Prostate gland (tissue), 2 donors: ENCODE measurements around the gene MGRN1. TPM values are rescaled to one million over a fixed set of nuclear protein-coding genes. Genes with fewer than 3 reads are reported as not detected.

Experiments
- DNase-seq: peaks from one replicate; pipeline ENCODE4 v3.0.0-alpha.2; 2019; ENCODE audit warnings: low spot score
- H3K27ac ChIP-seq, 2 donors: fragments of 200-600 bp; sonication (generic); 2 replicates each; pipeline ENCODE4 v1.5.1; 2017 to 2019
- H3K27me3 ChIP-seq: fragments of 200-600 bp; sonication (generic); replicated peaks from 2 replicates; pipeline ENCODE4 v1.5.1; 2019; ENCODE audit not compliant: insufficient read depth
- H3K36me3 ChIP-seq, 2 donors: fragments of 200-600 bp; sonication (generic); 1 replicate in 1 of 2; 2 replicates in 1 of 2; pipeline versions ENCODE4 v1.5.1 to v1.8.1; 2017 to 2019
- H3K4me1 ChIP-seq: fragments of 200-600 bp; sonication (generic); replicated peaks from 2 replicates; pipeline ENCODE4 v1.5.1; 2019
- H3K4me3 ChIP-seq, 2 donors: fragments of 200-600 bp; sonication (generic); 2 replicates each; pipeline ENCODE4 v1.5.1; 2017 to 2019
- H3K9me3 ChIP-seq: fragments of 200-600 bp; sonication (generic); 2 replicates; pipeline ENCODE4 v1.5.1; 2017
- CTCF ChIP-seq, 4 experiments: fragments of 200-600 bp in 2 of 4; fragments of 450-650 bp in 2 of 4; sonication (generic) in 2 of 4; IDR thresholded peaks; 1 replicate in 3 of 4; 2 replicates in 1 of 4; pipeline ENCODE4 v1.5.1; 2016 to 2019; ENCODE audit warnings: antibody characterized with exemption in 4 of 4, mild to moderate bottlenecking in 2 of 4, moderate library complexity in 2 of 4
- POLR2A ChIP-seq: fragments of 450-650 bp; IDR thresholded peaks from one replicate; pipeline ENCODE4 v1.6.1; 2016; ENCODE audit warnings: antibody characterized with exemption, mild to moderate bottlenecking
- POLR2AphosphoS5 ChIP-seq: sonication (generic); formaldehyde crosslinking; IDR thresholded peaks from one replicate; pipeline ENCODE4 v1.6.1; 2017; ENCODE audit warnings: antibody characterized with exemption
- WGBS: methylation state at CpG from one replicate; pipeline ENCODE4 v1.1.5; 2018; 5-methylcytosine and 5-hydroxymethylcytosine counted together
- intact Hi-C: fragments of 100-400 bp; cut with DNase I; formaldehyde crosslinking; loops from one replicate; pipeline ENCODE4 v1.14.2; 2022
- total RNA-seq, 2 donors: library from RNA; depleted of rRNA; stranded (reverse); fragments of >200 nt; gene quantifications; one replicate each; pipeline ENCODE4 v1.1.0, GENCODE V29; 2016

Gene MGRN1
- total RNA-seq, 2 donors from 2014 or later: 59.6 to 101 TPM

- Histone ChIP-seq H3K36me3 (no peaks in the 10 kb centered on the region), H3K27me3 (no peaks in the 10 kb centered on the region), H3K9me3 (no peaks in the 10 kb centered on the region), H3K4me1 (peaks cover 18% of the 10 kb centered on the region), H3K4me3 (peak overlapping the region; percentile 26 to 39), H3K27ac (peak overlapping the region; percentile 91 to 96)
- intact Hi-C loops: no loop called here
- DNase-seq: peak; percentile 88
- TF ChIP-seq CTCF (IDR thresholded peaks at IDR 0.05) (peak in 1 of 4 experiments; percentile 4), POLR2AphosphoS5 (peak; percentile 82), POLR2A (no peak)
- WGBS: 13% methylated on average over 47 of the region's 47 CpGs
Observed at GRCh38 chr16:4679850-4680636, 55.4 kb downstream of the MGRN1 start.

GRCh38 chr16:4680673-4681470 lies 56.2 kb downstream of the MGRN1 start:
- TF ChIP-seq CTCF (IDR thresholded peaks at IDR 0.05): no peak
- TF ChIP-seq POLR2AphosphoS5: no peak
- TF ChIP-seq POLR2A: no peak
- peak overlapping the region; percentile 91 to 96 for H3K27ac ChIP-seq
- peak overlapping the region; percentile 26 to 39 for H3K4me3 ChIP-seq
- H3K36me3 ChIP-seq: no peaks in the 10 kb centered on the region
- 35% methylated on average over 26 of the region's 26 CpGs for WGBS
- peaks cover 18% of the 10 kb centered on the region for H3K4me1 ChIP-seq
- intact Hi-C loops: no loop called here
- DNase-seq: peak; percentile 37
- H3K27me3 ChIP-seq: no peaks in the 10 kb centered on the region
- no peaks in the 10 kb centered on the region for H3K9me3 ChIP-seq

- Histone ChIP-seq H3K27me3 (no peaks in the 10 kb centered on the region), H3K4me1 (peaks cover 18% of the 10 kb centered on the region), H3K9me3 (no peaks in the 10 kb centered on the region), H3K36me3 (no peaks in the 10 kb centered on the region), H3K4me3 (no peak overlapping the region), H3K27ac (peak overlapping the region; percentile 91 to 96)
- intact Hi-C loops: no loop called here
- 80% methylated on average over 39 of the region's 39 CpGs for WGBS
- DNase-seq: no peak
- TF ChIP-seq POLR2AphosphoS5: no peak
- TF ChIP-seq POLR2A: no peak
- TF ChIP-seq CTCF (IDR thresholded peaks at IDR 0.05): no peak
Observed at GRCh38 chr16:4681471-4682083, 57.0 kb downstream of the MGRN1 start.

GRCh38 chr16:4682084-4682591 lies 57.5 kb downstream of the MGRN1 start:
- 73% methylated on average over 26 of the region's 26 CpGs for WGBS
- H3K36me3 ChIP-seq: no peaks in the 10 kb centered on the region
- H3K9me3 ChIP-seq: no peaks in the 10 kb centered on the region
- peak overlapping the region; percentile 60 to 96 for H3K27ac ChIP-seq
- H3K27me3 ChIP-seq: no peaks in the 10 kb centered on the region
- no peak overlapping the region for H3K4me3 ChIP-seq
- TF ChIP-seq CTCF (IDR thresholded peaks at IDR 0.05) (no peak), POLR2AphosphoS5 (no peak), POLR2A (no peak)
- no peak for DNase-seq
- intact Hi-C loops: no loop called here
- H3K4me1 ChIP-seq: peaks cover 18% of the 10 kb centered on the region
